GM21576 (cell line): ENCODE measurements around the gene SNRNP40.
"Not testable (repeated sequence)": the region's sequence is repeated elsewhere in the genome, so short reads cannot be mapped to it uniquely, and the experiment has no call there.

Source experiments
- ATAC-seq: cut with Tn5 transposase; IDR thresholded peaks from one replicate; pipeline ENCODE4 v1.9.1; 2021; ENCODE audit warnings: mild to moderate bottlenecking, moderate library complexity; ENCODE audit not compliant: unreplicated experiment

Gene SNRNP40

DNA sequence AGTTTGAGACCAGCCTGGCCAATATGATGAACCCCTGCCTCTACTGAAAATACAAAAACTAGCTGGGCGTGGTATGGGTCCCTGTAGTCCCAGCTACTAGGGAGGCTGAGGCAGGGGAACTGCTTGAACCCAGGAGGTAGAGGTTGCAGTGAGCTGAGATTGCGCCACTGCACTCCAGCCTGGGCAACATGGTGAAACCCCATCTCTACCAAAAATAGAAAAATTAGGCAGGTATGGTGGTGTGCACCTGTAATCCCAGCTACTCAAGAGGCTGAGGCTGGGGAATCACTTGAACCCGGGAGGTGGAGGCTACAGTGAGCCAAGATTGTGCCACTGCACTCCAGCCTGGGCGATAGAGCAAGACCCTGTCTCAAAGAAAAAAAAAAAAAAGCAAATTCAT lies 8.8 kb downstream of the SNRNP40 start:
- ATAC-seq = not testable (repeated sequence)

DNA sequence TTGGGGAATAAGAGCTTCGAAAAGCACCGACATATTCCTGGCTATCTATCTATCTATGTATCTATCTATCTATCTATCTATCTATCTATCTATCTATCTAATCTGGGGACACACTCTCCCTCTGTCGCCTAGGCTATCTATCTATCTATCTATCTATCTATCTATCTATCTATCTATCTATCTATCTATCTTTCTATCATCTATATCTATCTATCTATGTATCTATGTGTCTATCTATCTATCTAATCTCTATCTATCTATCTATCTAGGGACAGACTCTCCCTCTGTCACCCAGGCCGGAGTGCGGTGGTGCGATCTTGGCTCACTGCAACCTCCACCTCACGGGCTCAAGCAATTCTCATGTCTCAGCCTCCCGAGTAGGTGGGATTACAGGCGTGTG lies 14.2 kb downstream of the SNRNP40 start:
- ATAC-seq = not testable (repeated sequence)

GRCh38 chr1:31273619-31274018 lies 23.0 kb downstream of the SNRNP40 start:
- no peak for ATAC-seq

DNA sequence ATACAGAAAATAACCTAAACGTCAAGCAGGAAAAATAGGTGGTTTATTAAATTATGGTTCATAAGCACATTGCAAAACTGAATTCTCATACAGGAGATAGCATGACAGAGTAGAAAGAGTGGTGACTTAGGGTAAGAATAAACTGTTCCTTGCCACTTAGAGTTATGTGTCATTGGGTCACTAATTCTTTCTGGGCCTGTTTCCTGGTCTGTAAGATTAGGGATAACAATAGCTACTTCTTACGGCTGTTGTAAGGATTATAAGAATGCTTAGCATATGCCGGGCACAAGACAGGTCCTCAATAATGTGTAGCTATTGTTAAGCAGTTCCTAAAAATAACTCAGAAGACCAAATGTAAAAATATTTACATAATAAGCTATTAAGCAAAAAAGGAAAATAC lies 24.2 kb downstream of the SNRNP40 start:
- no peak for ATAC-seq

- no peak for ATAC-seq
Observed at GRCh38 chr1:31266547-31266946, 30.0 kb downstream of the SNRNP40 start.

DNA sequence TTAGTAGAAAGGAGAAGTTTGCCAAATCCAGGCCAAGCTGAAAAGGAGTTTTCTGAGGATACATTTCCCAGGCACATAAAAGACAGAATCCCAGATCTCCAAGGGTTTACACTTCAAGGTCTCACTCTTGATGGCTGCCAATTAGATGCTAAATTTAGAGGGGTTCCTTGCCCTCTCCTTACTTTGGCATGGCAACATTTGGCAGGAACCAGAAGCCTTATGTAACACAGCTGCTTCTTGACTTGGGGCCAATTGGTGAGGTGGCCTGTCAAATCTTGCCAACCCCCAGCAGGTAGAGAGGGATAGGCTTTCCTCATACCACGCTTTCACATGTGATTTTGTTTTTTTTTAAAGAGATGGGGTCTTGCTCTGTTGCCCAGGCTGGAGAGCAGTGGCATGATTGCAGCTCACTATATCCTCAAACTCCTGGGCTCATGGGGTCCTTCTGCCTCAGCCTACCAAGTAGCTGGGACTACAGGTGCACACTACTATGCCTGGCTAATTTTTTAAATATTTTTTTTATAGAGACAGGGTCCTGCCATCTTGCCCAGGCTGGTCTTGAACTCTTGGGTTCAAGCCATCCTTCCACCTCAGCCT lies 31.7 kb downstream of the SNRNP40 start:
- no peak for ATAC-seq

DNA sequence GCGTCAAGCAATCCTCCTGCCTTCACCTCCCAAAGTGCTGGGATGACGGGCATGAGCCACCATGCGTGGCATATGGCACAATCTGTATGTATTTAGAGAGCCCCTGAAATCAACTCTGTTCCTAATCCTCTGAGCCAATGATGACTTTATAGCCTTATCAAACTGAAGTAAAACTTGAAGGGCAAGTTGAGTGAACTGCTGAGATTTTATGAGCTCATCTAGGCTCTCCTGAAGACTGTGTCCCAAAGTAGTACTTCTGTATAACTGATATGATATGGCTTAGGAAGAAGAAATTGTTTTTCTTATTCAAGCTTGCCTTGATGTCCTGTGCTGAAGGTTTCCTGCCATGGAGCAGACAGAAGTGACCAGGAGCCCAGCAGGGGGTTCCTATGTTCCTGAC lies 33.2 kb downstream of the SNRNP40 start:
- ATAC-seq = no peak

- not testable (repeated sequence) for ATAC-seq
Observed at GRCh38 chr1:31262393-31262792, 34.2 kb downstream of the SNRNP40 start.

- no peak for ATAC-seq
Observed at GRCh38 chr1:31261916-31262315, 34.7 kb downstream of the SNRNP40 start.

DNA sequence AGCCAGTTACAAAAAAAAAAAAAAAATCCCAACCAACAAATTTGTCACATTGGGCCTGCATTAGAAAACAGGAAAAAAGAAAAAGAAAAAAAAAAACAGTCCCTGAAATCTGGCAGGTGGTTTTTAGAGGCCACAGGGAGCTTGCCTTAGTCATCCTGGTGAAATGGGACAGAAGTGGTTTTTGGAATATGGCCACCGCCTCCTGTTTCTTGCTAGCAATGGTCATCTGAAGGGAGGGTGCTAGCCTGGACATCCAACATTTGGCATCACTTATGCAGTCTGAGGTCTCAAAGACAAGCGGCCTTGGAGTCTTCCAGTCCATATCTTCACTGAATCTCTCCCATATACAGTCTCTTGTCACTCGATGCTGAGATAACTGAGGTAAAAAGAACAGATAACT lies 36.8 kb downstream of the SNRNP40 start:
- ATAC-seq = no peak

GRCh38 chr1:31258581-31258980 lies 38.0 kb downstream of the SNRNP40 start:
- no peak for ATAC-seq

GRCh38 chr1:31257213-31257612 lies 39.4 kb downstream of the SNRNP40 start:
- ATAC-seq = no peak

- ATAC-seq = no peak
Observed at GRCh38 chr1:31249854-31250253, 46.7 kb downstream of the SNRNP40 start.

DNA sequence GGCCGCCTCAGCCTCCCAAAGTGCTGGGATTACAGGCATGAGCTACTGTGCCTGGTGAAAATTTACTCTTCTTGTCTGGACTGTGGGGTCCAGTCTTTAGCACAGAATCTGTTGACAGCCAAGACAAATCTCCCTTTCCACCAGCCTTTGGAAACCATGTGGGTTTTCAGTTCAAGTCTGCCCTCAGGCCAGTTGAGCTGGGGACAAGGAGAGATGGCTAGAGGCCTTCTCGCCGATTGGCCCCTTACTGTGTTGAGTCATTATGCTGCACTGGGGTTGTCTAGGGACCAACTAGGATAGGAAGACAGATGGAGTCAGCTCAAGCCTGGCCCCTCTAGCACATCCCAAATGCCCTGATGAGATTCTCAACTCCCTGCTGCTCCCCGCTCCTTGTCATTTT lies 48.3 kb downstream of the SNRNP40 start:
- ATAC-seq = no peak

- ATAC-seq = no peak
Observed at GRCh38 chr1:31244326-31244725, 52.3 kb downstream of the SNRNP40 start.

GRCh38 chr1:31243501-31244286 lies 52.9 kb downstream of the SNRNP40 start:
- no peak for ATAC-seq

GRCh38 chr1:31241321-31241720 lies 55.3 kb downstream of the SNRNP40 start:
- ATAC-seq = no peak

- ATAC-seq = no peak
Observed at GRCh38 chr1:31239653-31240241, 56.8 kb downstream of the SNRNP40 start, which contains the start of gene NKAIN1. TSS of gene NKAIN1 (minus strand) at chr1:31239887. CDS start at chr1:31239547, 340 bp downstream.

DNA sequence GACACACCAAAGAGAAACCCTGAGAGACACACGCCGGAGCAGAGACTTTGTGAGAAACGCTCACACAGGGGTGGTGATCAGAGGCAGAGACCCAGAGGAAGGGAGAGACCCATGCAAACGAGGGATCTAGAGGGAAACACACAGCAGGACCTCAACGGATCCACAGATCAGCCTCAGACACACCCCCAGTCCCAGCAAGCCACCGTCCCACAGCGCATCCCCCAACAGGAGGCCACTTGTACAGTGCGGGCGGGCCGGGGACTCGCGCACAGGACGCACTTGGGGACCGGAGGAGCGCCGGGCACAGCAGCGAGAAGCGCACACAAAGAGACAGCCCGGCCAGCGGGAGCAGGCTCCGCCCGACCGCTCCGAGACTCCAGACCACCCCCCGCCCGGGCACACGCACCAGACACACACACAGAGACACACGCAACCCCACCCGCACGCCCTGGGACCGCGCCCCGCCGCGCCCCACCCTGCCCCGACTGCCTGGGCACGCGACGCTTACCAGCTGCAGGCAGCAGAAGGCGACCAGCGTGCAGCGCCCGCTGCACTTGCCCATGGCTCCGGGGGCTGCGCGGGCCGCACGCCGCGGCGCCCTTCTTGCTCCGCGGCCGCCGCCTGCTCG lies 57.5 kb downstream of the SNRNP40 start:
- ATAC-seq = no peak

DNA sequence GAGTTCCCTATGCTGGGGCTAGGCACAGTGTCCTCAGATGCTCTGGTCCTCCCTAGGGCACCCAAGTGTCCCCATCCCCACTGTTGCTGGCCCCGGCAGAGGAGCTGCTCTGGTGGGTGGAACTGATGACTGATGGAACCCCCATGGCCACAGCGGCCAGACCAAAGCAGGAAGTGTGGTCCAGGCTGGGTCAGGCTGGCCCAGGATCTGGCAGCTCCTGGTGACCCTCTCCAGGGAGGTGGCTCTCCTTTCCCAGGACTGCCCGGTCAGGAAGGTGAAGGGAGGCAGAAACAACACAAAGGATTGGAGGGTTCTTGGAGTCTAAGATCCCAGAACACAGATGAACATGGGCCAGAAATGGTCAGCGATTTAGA lies 58.0 kb downstream of the SNRNP40 start:
- no peak for ATAC-seq

DNA sequence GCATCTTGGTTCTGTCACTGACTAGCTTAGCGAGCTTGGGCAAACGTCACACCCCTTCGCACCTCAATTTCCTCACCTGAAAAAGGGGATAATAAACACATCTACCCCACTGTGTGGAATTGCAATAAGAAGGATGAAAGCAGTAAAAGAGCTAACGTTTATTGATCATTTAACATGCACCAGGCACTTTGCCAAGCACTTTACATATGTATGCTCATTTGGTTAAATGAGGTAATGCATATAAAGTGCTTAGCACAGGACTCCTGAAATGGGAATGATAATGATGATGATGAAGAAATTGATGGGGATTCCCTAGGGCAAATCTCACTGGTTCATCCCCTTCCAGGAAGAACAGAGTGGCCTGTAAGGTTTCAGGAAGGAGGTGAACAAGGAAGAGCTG lies 61.7 kb downstream of the SNRNP40 start:
- no peak for ATAC-seq
